Astrocyte of the cerebellum (primary cell): Measurements from ENCODE around the gene OMP.

ENCODE experiments used
- DNase-seq: peaks from one replicate; pipeline ENCODE4 v3.0.0-alpha.2; 2011; ENCODE audit warnings: low read depth
- H3K4me3 ChIP-seq: 2 replicates; pipeline ENCODE4 v1.5.1; 2011; ENCODE audit warnings: mild to moderate bottlenecking, low read depth, low read length, moderate library complexity
- in situ Hi-C: cut with HindIII; loops from 2 replicates; pipeline ENCODE4 v1.10.0; 2017; ENCODE audit warnings: low sequenced_read_pairs
- TF ChIP-seq, protein P1 (sequence below): IDR thresholded peaks from 2 replicates; pipeline ENCODE4 v1.5.1; 2012; ENCODE audit warnings: low read length, low read depth, moderate library complexity, mild to moderate bottlenecking; ENCODE audit errors: missing control alignments

Gene OMP

DNA sequence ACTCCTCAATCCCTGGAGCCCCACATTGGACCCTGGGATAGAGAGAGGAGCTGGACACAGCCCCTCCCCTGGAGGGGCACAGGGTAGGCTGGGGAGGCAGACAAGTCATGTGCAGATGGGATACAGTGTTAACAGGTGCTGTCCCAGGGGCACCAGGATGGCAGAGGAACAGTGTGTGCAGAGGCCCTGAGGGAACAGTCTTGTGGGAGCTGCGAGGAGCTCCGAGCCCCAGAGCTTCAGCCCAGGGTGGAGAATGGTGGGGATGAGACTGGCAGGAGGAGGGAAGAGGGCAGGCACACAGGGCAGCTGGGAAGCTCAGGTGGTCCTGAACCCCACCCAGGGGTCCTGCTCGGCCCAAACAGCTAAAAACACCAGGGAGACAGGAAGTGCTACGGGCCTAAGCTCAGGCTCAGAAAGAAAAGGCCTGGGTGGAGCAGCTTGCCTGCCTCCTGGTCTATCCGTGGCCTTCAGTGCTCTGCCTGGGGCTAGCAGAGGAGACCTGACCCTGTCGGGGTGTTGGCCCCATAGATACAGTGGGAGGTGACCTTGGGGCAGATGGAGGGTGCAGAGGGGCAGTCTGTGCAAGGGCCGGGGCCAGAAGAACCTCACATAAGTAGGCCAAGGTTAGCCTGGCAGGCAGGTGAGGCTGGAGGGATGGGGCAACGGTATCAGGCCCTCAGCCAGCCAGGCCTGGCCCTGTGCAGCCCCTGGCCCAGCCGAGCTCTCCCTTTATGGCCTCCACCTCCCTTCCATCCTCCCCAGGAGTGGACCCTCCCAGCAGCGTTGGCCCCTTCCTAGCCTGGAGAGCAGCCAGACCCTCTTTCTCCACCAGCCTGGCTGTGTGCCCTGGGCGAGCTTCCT lies 20.4 kb upstream of the OMP start:
- TF ChIP-seq, protein P1, sequence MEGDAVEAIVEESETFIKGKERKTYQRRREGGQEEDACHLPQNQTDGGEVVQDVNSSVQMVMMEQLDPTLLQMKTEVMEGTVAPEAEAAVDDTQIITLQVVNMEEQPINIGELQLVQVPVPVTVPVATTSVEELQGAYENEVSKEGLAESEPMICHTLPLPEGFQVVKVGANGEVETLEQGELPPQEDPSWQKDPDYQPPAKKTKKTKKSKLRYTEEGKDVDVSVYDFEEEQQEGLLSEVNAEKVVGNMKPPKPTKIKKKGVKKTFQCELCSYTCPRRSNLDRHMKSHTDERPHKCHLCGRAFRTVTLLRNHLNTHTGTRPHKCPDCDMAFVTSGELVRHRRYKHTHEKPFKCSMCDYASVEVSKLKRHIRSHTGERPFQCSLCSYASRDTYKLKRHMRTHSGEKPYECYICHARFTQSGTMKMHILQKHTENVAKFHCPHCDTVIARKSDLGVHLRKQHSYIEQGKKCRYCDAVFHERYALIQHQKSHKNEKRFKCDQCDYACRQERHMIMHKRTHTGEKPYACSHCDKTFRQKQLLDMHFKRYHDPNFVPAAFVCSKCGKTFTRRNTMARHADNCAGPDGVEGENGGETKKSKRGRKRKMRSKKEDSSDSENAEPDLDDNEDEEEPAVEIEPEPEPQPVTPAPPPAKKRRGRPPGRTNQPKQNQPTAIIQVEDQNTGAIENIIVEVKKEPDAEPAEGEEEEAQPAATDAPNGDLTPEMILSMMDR: no peak
- in situ Hi-C loops: no loop called here
- no peak for DNase-seq
- no peak overlapping the region for H3K4me3 ChIP-seq

- no peak overlapping the region for H3K4me3 ChIP-seq
- TF ChIP-seq, protein P1: no peak
- no peak for DNase-seq
- in situ Hi-C loops: no loop called here
Measured at GRCh38 chr11:77082838-77083565, 19.6 kb upstream of the OMP start.

- no peak overlapping the region for H3K4me3 ChIP-seq
- TF ChIP-seq, protein P1: no peak
- no peak for DNase-seq
- in situ Hi-C loops: no loop called here
Measured at GRCh38 chr11:77083566-77084245, 18.9 kb upstream of the OMP start.

DNA sequence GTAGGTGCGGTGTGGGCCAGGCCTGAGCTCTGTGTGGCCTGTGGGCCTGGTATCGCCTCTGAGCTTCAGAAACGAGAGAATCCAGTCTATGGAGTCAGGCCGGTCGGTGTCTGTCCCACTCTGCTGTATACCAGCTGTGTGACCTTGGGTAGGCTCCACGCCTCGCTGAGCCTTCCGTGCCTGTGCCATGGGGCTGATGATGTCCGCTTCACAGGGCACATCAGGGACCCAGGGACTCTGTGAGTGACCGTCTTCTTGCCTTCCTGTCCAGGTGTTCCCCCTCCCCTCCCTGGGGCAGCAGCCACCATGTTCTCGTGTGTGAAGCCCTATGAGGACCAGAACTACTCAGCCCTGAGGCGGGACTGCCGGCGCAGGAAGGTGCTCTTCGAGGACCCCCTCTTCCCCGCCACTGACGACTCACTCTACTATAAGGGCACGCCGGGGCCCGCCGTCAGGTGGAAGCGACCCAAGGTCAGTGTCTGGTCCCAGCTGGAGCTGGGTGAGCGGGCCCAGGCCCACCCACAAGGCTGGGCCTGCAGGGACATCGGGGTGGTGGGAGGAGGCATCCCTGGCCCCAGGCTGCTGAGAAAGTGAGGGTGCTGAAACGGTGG lies 18.0 kb upstream of the OMP start:
- TF ChIP-seq, protein P1: no peak
- H3K4me3 ChIP-seq: no peak overlapping the region
- in situ Hi-C loops: no loop called here
- no peak for DNase-seq

- TF ChIP-seq, protein P1: no peak
- DNase-seq: no peak
- in situ Hi-C loops: no loop called here
- H3K4me3 ChIP-seq: no peak overlapping the region
Measured at GRCh38 chr11:77085652-77086051, 17.0 kb upstream of the OMP start.
